Neural cell (in vitro differentiated cells): Measurements from ENCODE around the gene FAU. TPM values are rescaled to one million over a fixed set of nuclear protein-coding genes. Genes with fewer than 3 reads are reported as not detected.

Experiments
- H2AFZ ChIP-seq: fragments of 200-600, 300-800 bp; sonication (generic), shearing (Covaris generic); 2 replicates; pipeline ENCODE4 v1.6.0; 2014; ENCODE audit warnings: low read depth, mild to moderate bottlenecking, antibody characterized with exemption, low read length, moderate library complexity
- H3F3A ChIP-seq: fragments of 200-600 bp; shearing (Covaris generic); 2 replicates; pipeline ENCODE4 v1.6.1; 2016; ENCODE audit warnings: mild to moderate bottlenecking, moderate library complexity, mixed read lengths, antibody characterized with exemption, low read length; ENCODE audit not compliant: insufficient read depth, poor library complexity, severe bottlenecking
- H3K27ac ChIP-seq: fragments of 200-600, 300-800 bp; sonication (generic), shearing (Covaris generic); 2 replicates; pipeline ENCODE4 v1.5.1; 2014; ENCODE audit warnings: mild to moderate bottlenecking, low read length, moderate library complexity
- H3K27me3 ChIP-seq: fragments of 300-800, 200-600 bp; sonication (generic), shearing (Covaris generic); 2 replicates; pipeline ENCODE4 v1.6.0; 2014; ENCODE audit warnings: mild to moderate bottlenecking, low read depth, low read length, moderate library complexity; ENCODE audit not compliant: insufficient read depth
- H3K36me3 ChIP-seq: fragments of 300-800, 200-600 bp; sonication (generic), shearing (Covaris generic); 2 replicates; pipeline ENCODE4 v1.5.1; 2014; ENCODE audit warnings: mild to moderate bottlenecking, antibody characterized with exemption, low read length, moderate library complexity; ENCODE audit not compliant: insufficient read depth
- H3K4me2 ChIP-seq: fragments of 300-800, 200-600 bp; sonication (generic), shearing (Covaris generic); 2 replicates; pipeline ENCODE4 v1.6.0; 2014; ENCODE audit warnings: mild to moderate bottlenecking, low read length
- H3K4me3 ChIP-seq: fragments of 300-800, 200-600 bp; sonication (generic), shearing (Covaris generic); 2 replicates; pipeline ENCODE4 v1.5.1; 2014; ENCODE audit warnings: mild to moderate bottlenecking, low read length, moderate library complexity
- H3K79me2 ChIP-seq: fragments of 200-600 bp; shearing (Covaris generic); replicated peaks from 2 replicates; pipeline ENCODE4 v1.6.0; 2014; ENCODE audit warnings: mild to moderate bottlenecking, low read length, moderate library complexity; ENCODE audit not compliant: insufficient read depth
- H3K9ac ChIP-seq: fragments of 300-800, 200-600 bp; sonication (generic), shearing (Covaris generic); 2 replicates; pipeline ENCODE4 v1.6.1; 2016; ENCODE audit warnings: mild to moderate bottlenecking, low read length, mixed read lengths
- H3K9me2 ChIP-seq: fragments of 200-600 bp; shearing (Covaris generic); 2 replicates; pipeline ENCODE4 v1.6.1; 2016; ENCODE audit warnings: mild to moderate bottlenecking, low read length, mixed read lengths; ENCODE audit not compliant: insufficient read depth
- H3K9me3 ChIP-seq: fragments of 200-600, 300-800 bp; sonication (generic), shearing (Covaris generic); 2 replicates; pipeline ENCODE4 v1.6.1; 2016; ENCODE audit warnings: mild to moderate bottlenecking, mixed run types, low read length, moderate library complexity, mixed read lengths
- H4K20me1 ChIP-seq: fragments of 200-600 bp; shearing (Covaris generic); 2 replicates; pipeline ENCODE4 v1.6.1; 2016; ENCODE audit warnings: mild to moderate bottlenecking, mixed run types; ENCODE audit not compliant: insufficient read depth
- CTCF ChIP-seq: fragments of 450-650 bp; IDR thresholded peaks from 2 replicates; pipeline ENCODE4 v1.5.1; 2014; ENCODE audit warnings: antibody characterized with exemption, mild to moderate bottlenecking, moderate library complexity; ENCODE audit not compliant: poor library complexity, severe bottlenecking
- EP300 ChIP-seq: fragments of 450-650 bp; conservative IDR thresholded peaks from 2 replicates; pipeline ENCODE4 v1.6.1; 2014; ENCODE audit warnings: antibody characterized with exemption, mild to moderate bottlenecking, moderate library complexity; ENCODE audit not compliant: poor library complexity, severe bottlenecking
- EZH2 ChIP-seq: fragments of 200-600, 300-800 bp; shearing (Covaris generic), sonication (generic); IDR thresholded peaks from 2 replicates; pipeline ENCODE4 v1.6.1; 2014; ENCODE audit warnings: antibody characterized with exemption, low read length, borderline replicate concordance, mild to moderate bottlenecking; ENCODE audit not compliant: insufficient read depth, poor library complexity, severe bottlenecking
- MXI1 ChIP-seq: fragments of 450-650 bp; conservative IDR thresholded peaks from 2 replicates; pipeline ENCODE4 v1.6.1; 2014; ENCODE audit warnings: antibody characterized with exemption, mild to moderate bottlenecking; ENCODE audit not compliant: poor library complexity, severe bottlenecking
- POLR2AphosphoS5 ChIP-seq: IDR thresholded peaks from 2 replicates; pipeline ENCODE4 v1.6.1; 2012
- RAD21 ChIP-seq: fragments of 450-650 bp; conservative IDR thresholded peaks from 2 replicates; pipeline ENCODE4 v1.6.1; 2014; ENCODE audit warnings: antibody characterized with exemption, mild to moderate bottlenecking, moderate library complexity
- REST ChIP-seq: IDR thresholded peaks from 2 replicates; pipeline ENCODE4 v1.6.1; 2012; ENCODE audit warnings: borderline replicate concordance
- SMC3 ChIP-seq: fragments of 450-650 bp; conservative IDR thresholded peaks from 2 replicates; pipeline ENCODE4 v1.6.1; 2014; ENCODE audit warnings: antibody characterized with exemption, mild to moderate bottlenecking, moderate library complexity; ENCODE audit not compliant: poor library complexity
- TAF1 ChIP-seq: IDR thresholded peaks from 2 replicates; pipeline ENCODE4 v1.6.1; 2012; ENCODE audit warnings: low read depth
- polyA plus RNA-seq: library from polyadenylated mRNA; depleted of rRNA; stranded (reverse); fragments of >200 nt; gene quantifications from 2 replicates; pipeline ENCODE4 v1.2.3, GENCODE V29; 2014

The FAU gene
- polyA plus RNA-seq, 1 donor from 2014 or later = 420 TPM

- no peak overlapping the region for H2AFZ ChIP-seq
- H3K27me3 ChIP-seq = no peaks in the 10 kb centered on the region
- no peaks in the 10 kb centered on the region for H3K9me2 ChIP-seq
- H3K27ac ChIP-seq = no peak overlapping the region
- no peaks in the 10 kb centered on the region for H3F3A ChIP-seq
- H3K9ac ChIP-seq = no peak overlapping the region
- H4K20me1 ChIP-seq = no peaks in the 10 kb centered on the region
- H3K4me2 ChIP-seq = no peak overlapping the region
- no peak overlapping the region for H3K4me3 ChIP-seq
- TF ChIP-seq CTCF (no peak), POLR2AphosphoS5 (no peak), MXI1 (no peak), SMC3 (no peak)
- no peaks in the 10 kb centered on the region for H3K79me2 ChIP-seq
- H3K36me3 ChIP-seq = no peaks in the 10 kb centered on the region
- H3K9me3 ChIP-seq = no peaks in the 10 kb centered on the region
Measured at GRCh38 chr11:65152122-65152521, 30.2 kb upstream of the FAU start.

- no peaks in the 10 kb centered on the region for H3K9me2 ChIP-seq
- H3K4me3 ChIP-seq = no peak overlapping the region
- H3K27me3 ChIP-seq = no peaks in the 10 kb centered on the region
- H3K9ac ChIP-seq = no peak overlapping the region
- H2AFZ ChIP-seq = no peak overlapping the region
- no peaks in the 10 kb centered on the region for H3F3A ChIP-seq
- no peak overlapping the region for H3K27ac ChIP-seq
- no peak overlapping the region for H3K4me2 ChIP-seq
- no peaks in the 10 kb centered on the region for H3K9me3 ChIP-seq
- TF ChIP-seq RAD21 (no peak), REST (no peak), SMC3 (no peak), TAF1 (no peak), EZH2 (no peak), MXI1 (no peak), POLR2AphosphoS5 (no peak), EP300 (no peak), CTCF (no peak)
- H3K36me3 ChIP-seq = no peaks in the 10 kb centered on the region
- H3K79me2 ChIP-seq = no peaks in the 10 kb centered on the region
- H4K20me1 ChIP-seq = no peaks in the 10 kb centered on the region
Measured at GRCh38 chr11:65151331-65151899, 29.5 kb upstream of the FAU start.
